Measurements from ENCODE around the gene SHD. TPM values are rescaled to one million over a fixed set of nuclear protein-coding genes. Genes with fewer than 3 reads are reported as not detected.

SHD gene
- total and polyA plus RNA-seq, 2 of the 8 experiments (the other 6 are each of a cell fraction or from before 2014, with no cell fraction given) = 5.8 to 10.7 TPM

GRCh38 chr19:4337906-4338440, 58.9 kb downstream of the SHD start:
- peaks cover 0 to 9% (median 4%) of the 10 kb centered on the region in 4 experiments; a peak in 4 of 7 replicates for H3K4me1 ChIP-seq (replicated peaks in 1 of 4; ENCODE audit: control insufficient read depth in 3 of 4, insufficient read depth in 4 of 4, low read length in 3 of 4)
- H4K8ac ChIP-seq (ENCODE audit: extremely low read depth, insufficient read depth, low read length) = no peak overlapping the region
- H2BK15ac ChIP-seq (ENCODE audit: low read length) = peak overlapping the region; percentile 90; the same call in 1 of the 2 replicates
- H3K18ac ChIP-seq (ENCODE audit: extremely low read depth, low read length) = peak overlapping the region; percentile 62; the same call in 1 of the 2 replicates
- CTCF ChIA-PET (ENCODE audit: partially characterized antibody) = interaction anchor here (1.0 to 20.4 kb wide), 6 partner anchors 8 to 66 kb away, joined by 3 to 311 read pairs (median 3); partner anchors contain the start of gene SHD
- H2BK120ac ChIP-seq (replicated peaks; ENCODE audit: low read depth, low read length) = no peak overlapping the region
- no peak overlapping the region for H2AK5ac ChIP-seq (ENCODE audit: low read depth, low read length)
- H2BK20ac ChIP-seq (ENCODE audit: low read length) = 0 out of 2 replicates have a peak overlapping the region, but pooled peaks have one; percentile 7
- H3K14ac ChIP-seq (ENCODE audit: insufficient read length) = no peak overlapping the region
- WGBS, 2 experiments (ENCODE audit: extremely low coverage in 1 of 2, insufficient coverage in 1 of 2, insufficient read length in 1 of 2, insufficient replicate concordance in 2 of 2, low coverage in 1 of 2, low lambda C conversion rate in 2 of 2, missing lambda C conversion rate in 1 of 2) = 46% methylated on average over 12 of the region's 14 CpGs; no CpG with 5 or more reads in 1 of the 2 experiments
- no peaks in the 10 kb centered on the region for H3K9me3 ChIP-seq (ENCODE audit: insufficient read depth in 2 of 2, low read depth in 1 of 2, low read length in 1 of 2)
- peak overlapping the region; percentile 73 to 74 for H3K4me2 ChIP-seq (ENCODE audit: insufficient read depth in 1 of 2, low read depth in 2 of 2, low read length in 2 of 2)
- H4K5ac ChIP-seq (ENCODE audit: insufficient read length, low read depth, low read length) = no peak overlapping the region
- H3K36me3 ChIP-seq (ENCODE audit: control insufficient read depth in 2 of 4, insufficient read depth in 4 of 4, low read length in 3 of 4) = peaks cover 0 to 3% (median 0%) of the 10 kb centered on the region in 4 experiments; a peak in 2 of 8 replicates
- H3K79me1 ChIP-seq (ENCODE audit: low read depth, low read length) = no peaks in the 10 kb centered on the region
- no peaks in the 10 kb centered on the region for H3K79me2 ChIP-seq (ENCODE audit: control insufficient read depth in 1 of 2, insufficient read depth in 2 of 2, low read length in 2 of 2)
- H3K4ac ChIP-seq (replicated peaks; ENCODE audit: insufficient read length, low read depth, low read length) = no peak overlapping the region
- peak overlapping the region in 3 of 4 experiments; percentile 17 to 68 (median 25); a peak in 5 of 7 replicates for H3K9ac ChIP-seq (replicated peaks in 1 of 4; ENCODE audit: extremely low read depth in 1 of 4, low read depth in 3 of 4, low read length in 3 of 4)
- H4K91ac ChIP-seq (replicated peaks; ENCODE audit: insufficient read length, low read length) = no peak overlapping the region
- no peak for DNase-seq (ENCODE audit: low read depth in 1 of 2, low spot score in 2 of 2)
- TF ChIP-seq CBX8 (IDR thresholded peaks at IDR 0.05; ENCODE audit: borderline replicate concordance, low read depth, low read length) = no peak
- peak in 1 of 2 experiments; percentile 42; a peak in 1 of 3 replicates for TF ChIP-seq POLR2A (IDR thresholded peaks at IDR 0.05; ENCODE audit: control extremely low read depth in 1 of 2, low read depth in 2 of 2, low read length in 2 of 2)
- 0 out of 2 replicates have a peak, but pooled peaks have one; percentile 5 for TF ChIP-seq TAF1 (IDR thresholded peaks at IDR 0.05; ENCODE audit: low read depth, low read length)
- no peak for TF ChIP-seq NRF1 (IDR thresholded peaks at IDR 0.05; ENCODE audit: low read depth, low read length)
- TF ChIP-seq SP1 (IDR thresholded peaks at IDR 0.05; ENCODE audit: low read depth, low read length) = no peak
- 0 out of 4 replicates have a peak, but pooled peaks of 1 of the 2 experiments have one; percentile 14 for TF ChIP-seq SIN3A (conservative IDR thresholded peaks at IDR 0.05 in 1 of 2, IDR thresholded peaks at IDR 0.05 in 1 of 2; ENCODE audit: low read depth in 1 of 2, low read length in 2 of 2)
- no peak for TF ChIP-seq SP4 (IDR thresholded peaks at IDR 0.05; ENCODE audit: low read length)
- no peak for FAIRE-seq
- no peak overlapping the region for H3K23ac ChIP-seq (ENCODE audit: insufficient read length)
- no peak overlapping the region for H3K56ac ChIP-seq (replicated peaks; ENCODE audit: insufficient read length, low read depth, low read length)
- POLR2A ChIA-PET (ENCODE audit: partially characterized antibody) = interaction anchor here (0.7 to 1.8 kb wide), 7 partner anchors 8 to 79 kb away, joined by 3 to 9 read pairs (median 3); partner anchors contain the start of gene SH3GL1
- no peak overlapping the region for H2AFZ ChIP-seq (ENCODE audit: low read length)
- H4K20me1 ChIP-seq (replicated peaks in 1 of 2; ENCODE audit: control insufficient read depth in 1 of 2, insufficient read depth in 2 of 2, low read length in 2 of 2) = peaks cover 0 to 10% of the 10 kb centered on the region in 2 experiments
- H3K27ac ChIP-seq (ENCODE audit: low read depth, low read length) = no peak overlapping the region
- H2BK12ac ChIP-seq (ENCODE audit: low read depth, low read length) = peak overlapping the region; percentile 77; the same call in 1 of the 2 replicates
- H3K4me3 ChIP-seq (ENCODE audit: extremely low read depth in 1 of 4, insufficient read depth in 2 of 4, low read depth in 3 of 4, low read length in 4 of 4) = peak overlapping the region; percentile 20 to 52 (median 22); a peak in 6 of 8 replicates
- no peaks in the 10 kb centered on the region for H3K27me3 ChIP-seq (replicated peaks in 1 of 4; ENCODE audit: control insufficient read depth in 3 of 4, extremely low read depth in 1 of 4, insufficient read depth in 3 of 4, low read length in 3 of 4)
- peaks cover 28% of the 10 kb centered on the region for H3K23me2 ChIP-seq (ENCODE audit: low read depth, low read length)
- H2BK5ac ChIP-seq (ENCODE audit: low read depth, low read length) = no peak overlapping the region
